Vagina (tissue), 2 donors: ENCODE results near the gene GINS1.

Experiments used
- POLR2A ChIP-seq, 2 donors: fragments of 450-650 bp; IDR thresholded peaks; one replicate each; pipeline ENCODE4 v1.6.1; 2017; ENCODE audit warnings: antibody characterized with exemption in 2 of 2, mild to moderate bottlenecking in 2 of 2, moderate library complexity in 2 of 2
- POLR2AphosphoS5 ChIP-seq, 2 donors: sonication (generic); formaldehyde crosslinking; IDR thresholded peaks; one replicate each; pipeline ENCODE4 v1.9.0; 2017; ENCODE audit warnings: antibody characterized with exemption in 2 of 2, mild to moderate bottlenecking in 2 of 2, low read depth in 1 of 2; ENCODE audit not compliant: insufficient read depth in 1 of 2
- TF ChIP-seq, protein P1 (sequence below), 3 experiments: fragments of 450-650 bp in 2 of 3; fragments of 200-600 bp in 1 of 3; sonication (generic) in 1 of 3; IDR thresholded peaks; one replicate each; pipeline ENCODE4 v1.5.1; 2017 to 2019; ENCODE audit warnings: antibody characterized with exemption in 3 of 3, mild to moderate bottlenecking in 2 of 3, moderate library complexity in 2 of 3

DNA sequence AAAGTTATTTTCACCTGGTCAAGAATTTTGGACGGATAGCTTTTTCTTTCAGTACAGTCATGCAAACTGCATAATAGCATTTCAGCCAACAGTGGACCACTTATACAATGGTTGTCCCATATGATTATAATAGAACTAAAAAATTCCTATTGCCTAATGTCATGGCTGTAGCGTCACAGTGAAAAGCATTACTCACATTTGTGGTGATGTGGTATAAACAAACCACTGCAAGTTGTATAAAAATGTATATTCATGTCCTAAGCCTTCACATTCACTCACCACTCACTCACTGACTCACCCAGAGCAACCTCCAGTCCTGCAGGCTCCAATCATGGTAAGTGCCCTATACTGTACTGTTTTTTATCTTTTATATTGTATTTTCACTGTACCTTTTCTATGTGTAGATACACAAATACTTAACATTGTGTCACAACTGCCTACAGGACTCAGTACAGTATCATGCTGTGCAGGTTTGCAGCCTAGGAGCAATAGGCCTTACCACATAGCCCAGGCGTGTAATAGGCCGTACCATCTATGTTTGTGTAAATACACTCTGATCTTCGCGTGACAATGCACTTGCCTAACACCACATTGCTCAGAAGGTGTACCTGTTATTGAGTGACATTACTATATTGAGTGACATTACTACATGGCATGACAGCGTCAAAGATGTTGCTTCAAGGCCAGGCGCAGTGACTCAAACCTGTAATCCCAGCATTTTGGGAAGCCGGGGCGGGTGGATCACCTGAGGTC is 34.7 kb upstream of the GINS1 start:
- TF ChIP-seq, protein P1, sequence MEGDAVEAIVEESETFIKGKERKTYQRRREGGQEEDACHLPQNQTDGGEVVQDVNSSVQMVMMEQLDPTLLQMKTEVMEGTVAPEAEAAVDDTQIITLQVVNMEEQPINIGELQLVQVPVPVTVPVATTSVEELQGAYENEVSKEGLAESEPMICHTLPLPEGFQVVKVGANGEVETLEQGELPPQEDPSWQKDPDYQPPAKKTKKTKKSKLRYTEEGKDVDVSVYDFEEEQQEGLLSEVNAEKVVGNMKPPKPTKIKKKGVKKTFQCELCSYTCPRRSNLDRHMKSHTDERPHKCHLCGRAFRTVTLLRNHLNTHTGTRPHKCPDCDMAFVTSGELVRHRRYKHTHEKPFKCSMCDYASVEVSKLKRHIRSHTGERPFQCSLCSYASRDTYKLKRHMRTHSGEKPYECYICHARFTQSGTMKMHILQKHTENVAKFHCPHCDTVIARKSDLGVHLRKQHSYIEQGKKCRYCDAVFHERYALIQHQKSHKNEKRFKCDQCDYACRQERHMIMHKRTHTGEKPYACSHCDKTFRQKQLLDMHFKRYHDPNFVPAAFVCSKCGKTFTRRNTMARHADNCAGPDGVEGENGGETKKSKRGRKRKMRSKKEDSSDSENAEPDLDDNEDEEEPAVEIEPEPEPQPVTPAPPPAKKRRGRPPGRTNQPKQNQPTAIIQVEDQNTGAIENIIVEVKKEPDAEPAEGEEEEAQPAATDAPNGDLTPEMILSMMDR (IDR thresholded peaks at IDR 0.05), result no peak
- TF ChIP-seq POLR2AphosphoS5 (IDR thresholded peaks at IDR 0.05; ENCODE audit: insufficient read depth in 1 of 2, low read depth in 1 of 2) (no peak), POLR2A (IDR thresholded peaks at IDR 0.05) (no peak)
